Measurements from ENCODE around the gene PDGFA.

Gene PDGFA

GRCh38 chr7:461453-462172 is 58.0 kb downstream of the PDGFA start:
- DNase-seq (ENCODE audit: low read depth, low spot score), result no peak

GRCh38 chr7:461117-461452 is 58.6 kb downstream of the PDGFA start:
- no peak for DNase-seq (ENCODE audit: low read depth, low spot score)

DNA sequence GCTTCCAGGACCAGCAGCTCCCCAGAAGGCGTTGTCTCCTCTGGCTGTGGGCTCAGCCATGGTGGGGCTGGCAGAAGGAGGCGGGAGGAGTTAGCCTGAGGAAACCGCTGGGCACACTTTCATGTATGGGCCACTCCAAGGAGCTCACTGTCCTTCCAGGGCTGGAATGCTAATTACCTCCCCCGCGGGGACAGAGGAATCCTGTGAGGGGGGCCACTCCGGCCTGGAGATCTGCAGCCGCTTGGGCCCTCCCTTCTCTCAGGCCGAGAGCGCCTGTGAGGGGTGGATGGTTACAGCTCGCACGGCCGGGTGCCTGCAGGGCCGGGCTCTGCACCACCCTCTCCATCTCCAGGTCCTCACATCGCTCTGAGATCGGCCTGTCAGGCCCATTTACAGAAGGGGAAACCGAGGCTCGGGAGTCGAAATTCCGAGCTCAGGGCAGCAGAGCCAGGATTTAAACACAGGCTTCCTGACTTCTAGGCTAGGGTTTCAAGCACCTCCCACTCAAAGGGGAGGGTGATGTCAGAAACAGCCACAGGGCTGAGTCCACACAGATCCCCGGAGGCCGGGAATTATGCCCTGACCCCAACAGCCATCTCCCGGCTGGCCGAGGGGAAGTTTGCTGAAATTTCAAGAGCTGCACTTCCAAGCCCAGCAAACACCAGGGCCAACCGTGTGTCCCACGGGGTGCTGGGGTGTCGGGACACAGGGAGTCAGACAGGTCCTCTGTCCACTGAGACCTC is 59.1 kb downstream of the PDGFA start:
- no peak for DNase-seq (ENCODE audit: low read depth, low spot score)

DNA sequence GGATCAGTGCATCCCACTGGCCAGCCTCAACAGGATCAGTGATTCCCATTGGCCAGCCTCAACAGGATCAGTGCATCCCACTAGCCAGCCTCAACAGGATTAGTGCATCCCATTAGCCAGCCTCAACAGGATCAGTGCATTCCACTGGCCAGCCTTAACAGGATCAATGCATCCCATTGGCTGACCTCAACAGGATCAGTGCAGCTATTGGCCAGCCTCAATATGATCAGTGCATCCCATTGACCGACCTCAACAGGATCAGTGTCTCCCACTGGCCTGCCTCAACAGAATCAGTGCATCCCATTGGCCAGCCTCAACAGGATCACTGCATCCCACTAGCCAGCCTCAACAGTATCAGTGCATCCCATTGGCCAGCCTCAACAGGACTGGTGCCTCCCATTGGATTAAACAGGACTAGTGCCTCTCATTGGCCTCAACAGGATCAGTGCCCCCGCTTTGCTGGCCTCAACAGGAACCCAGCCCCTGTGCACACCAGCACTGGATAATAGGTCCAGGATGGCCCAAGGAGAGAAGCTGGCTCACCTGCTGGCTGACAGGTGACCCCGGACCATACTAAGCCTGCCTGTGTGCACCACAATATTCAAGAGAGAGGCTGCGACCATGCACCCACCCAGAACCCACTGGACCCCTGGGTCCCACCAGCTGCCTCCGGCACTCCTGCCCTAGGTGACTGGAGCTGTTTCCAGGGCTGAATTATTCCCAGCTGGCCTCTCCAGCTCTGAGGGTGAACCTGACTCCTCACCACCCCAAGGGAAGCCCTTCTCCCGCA is 59.9 kb downstream of the PDGFA start:
- DNase-seq (ENCODE audit: low read depth, low spot score), result no peak

DNA sequence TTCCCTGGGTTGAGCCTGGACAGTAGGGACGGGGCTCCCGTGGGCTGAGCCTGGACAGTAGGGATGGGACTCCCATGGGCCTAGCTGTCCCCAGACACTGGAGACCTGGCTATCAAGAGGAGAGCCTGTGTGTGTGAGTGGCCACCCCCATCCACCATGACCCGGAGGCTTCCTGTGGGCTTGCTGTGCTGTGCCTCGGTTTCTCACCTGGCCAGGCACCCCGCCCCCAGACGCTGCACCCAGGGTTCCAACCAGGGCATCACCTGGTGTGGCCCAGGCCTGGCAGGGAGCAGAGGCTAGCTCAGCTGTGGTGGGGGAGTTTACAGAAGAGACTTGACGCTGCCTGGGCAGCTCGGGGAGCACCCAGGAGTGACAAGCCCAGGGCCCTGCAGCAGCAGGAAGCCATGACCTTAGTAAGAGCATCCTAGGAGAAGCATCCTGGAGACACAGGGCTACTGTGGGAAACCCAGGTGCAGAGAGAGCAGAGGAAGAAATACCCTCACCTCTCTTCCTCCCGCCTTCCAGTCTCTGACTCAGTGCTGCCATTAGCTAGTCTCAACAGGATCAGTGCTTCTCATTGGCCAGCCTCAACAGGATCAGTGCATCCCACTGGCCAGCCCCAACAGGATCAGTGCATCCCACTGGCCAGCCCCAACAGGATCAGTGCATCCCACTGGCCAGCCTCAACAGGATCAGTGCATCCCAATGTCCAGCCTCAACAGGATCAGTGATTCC is 61.0 kb downstream of the PDGFA start:
- no peak for DNase-seq (ENCODE audit: low read depth, low spot score)

DNA sequence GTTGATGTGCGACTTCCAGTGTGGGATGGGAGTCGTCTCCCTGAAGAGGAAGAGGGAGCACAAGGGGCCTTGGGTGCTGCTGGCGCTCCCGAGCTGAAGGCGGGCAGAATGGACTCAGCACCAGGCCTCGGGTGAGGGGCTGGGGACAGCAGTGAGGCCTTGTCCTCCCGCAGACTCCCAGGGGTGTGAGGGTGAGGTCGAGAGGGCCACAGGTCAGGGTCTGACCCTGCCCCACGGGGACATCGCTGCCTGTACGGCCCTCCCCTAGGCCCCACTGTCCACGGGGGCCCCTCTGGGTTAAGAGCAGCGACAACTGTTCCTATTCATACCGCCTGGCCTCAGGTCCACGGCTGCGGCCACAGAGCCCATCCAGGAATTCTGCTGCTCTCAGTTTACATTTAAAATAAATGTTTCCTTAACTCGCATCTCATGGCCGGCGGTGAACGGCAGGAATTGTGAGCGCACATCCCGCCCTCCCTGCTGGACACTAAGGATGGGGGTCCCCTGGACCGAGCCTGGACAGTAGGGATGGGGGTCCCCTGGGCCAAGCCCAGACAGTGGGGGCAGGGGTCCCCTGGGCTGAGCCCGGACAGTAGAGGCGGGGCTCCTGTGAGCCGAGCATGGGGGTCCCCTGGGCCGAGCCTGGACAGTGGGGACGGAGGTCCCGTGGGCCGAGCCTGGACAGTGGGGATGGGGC is 61.7 kb downstream of the PDGFA start:
- no peak for DNase-seq (ENCODE audit: low read depth, low spot score)

DNA sequence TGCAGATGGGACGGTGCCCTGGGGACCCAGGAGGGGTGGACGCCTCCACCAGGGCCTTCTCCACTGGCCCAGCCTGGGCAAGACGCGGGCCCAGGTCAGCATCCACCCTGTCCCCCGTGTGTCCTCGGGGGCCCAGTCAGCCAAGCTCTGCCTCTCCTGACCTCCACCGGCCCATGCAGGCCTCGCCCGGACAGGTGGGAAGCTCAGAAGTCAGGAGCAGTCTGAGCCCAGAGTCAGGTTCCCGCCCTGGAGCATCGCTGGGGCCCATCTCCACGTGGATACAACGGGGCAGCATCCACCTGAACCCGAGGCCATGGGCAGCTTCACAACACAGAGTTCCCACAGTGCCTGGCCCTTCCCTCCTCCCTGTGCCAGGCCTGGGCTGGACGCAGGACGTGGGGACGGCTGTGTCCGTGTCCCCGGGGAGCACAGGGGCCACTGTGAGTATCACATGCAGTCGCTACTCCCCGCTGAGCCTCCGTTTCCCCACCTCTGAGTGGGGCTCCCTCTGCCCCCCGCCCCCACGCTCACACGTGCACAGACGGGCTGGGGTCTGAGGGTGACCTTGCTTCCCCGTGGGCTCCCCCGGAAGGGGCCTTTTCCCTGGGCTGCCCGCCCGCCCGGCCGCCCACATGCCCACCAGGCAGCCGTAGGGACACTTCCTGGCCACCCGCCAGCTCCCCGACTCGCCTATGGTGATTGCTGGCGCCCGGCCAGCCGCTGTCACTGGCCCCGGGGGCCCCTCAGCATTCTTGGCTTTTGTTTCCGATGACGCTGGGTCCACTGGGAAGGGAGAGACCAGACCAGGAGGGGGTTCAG is 64.3 kb downstream of the PDGFA start:
- DNase-seq (ENCODE audit: low read depth, low spot score), result no peak

DNA sequence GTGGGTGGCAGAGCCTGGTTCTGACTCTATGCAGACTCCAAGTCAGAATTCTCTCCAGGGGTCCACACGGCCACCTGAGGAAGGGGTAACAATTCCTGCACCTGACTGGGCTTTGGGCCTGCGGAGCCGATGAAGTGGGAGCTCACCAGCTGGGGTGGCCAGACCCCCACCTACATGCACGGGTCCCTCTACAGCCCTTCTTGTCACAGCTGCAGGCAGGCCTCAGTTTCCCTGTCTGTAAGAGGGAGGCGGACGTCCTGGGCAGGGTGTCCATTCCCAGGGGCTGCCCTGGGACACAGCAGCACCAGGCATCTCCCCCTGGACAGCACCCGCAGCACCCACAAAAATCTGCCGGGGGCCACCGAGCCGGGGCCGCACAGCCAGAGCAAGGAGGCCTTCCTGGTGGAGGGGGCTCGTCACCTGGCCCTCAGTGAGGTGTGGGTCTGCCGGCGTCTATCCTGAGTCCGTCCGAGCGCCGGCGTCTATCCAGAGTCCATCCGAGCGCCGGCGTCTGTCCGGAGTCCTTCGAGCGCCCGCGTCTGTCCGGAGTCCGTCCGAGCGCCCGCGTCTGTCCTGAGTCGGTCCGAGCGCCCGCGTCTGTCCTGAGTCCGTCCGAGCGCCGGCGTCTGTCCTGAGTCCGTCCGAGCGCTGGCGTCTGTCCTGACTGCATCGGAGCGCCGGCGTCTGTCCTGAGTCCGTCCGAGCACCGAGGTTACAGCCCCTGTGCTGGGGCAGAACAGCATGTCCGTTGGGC is 65.1 kb downstream of the PDGFA start:
- DNase-seq (ENCODE audit: low read depth, low spot score), result no peak

- no peak for DNase-seq (ENCODE audit: low read depth, low spot score)
Measured at GRCh38 chr7:453597-454306, 65.9 kb downstream of the PDGFA start.

GRCh38 chr7:452791-453455 is 66.7 kb downstream of the PDGFA start:
- DNase-seq (ENCODE audit: low read depth, low spot score), result no peak

DNA sequence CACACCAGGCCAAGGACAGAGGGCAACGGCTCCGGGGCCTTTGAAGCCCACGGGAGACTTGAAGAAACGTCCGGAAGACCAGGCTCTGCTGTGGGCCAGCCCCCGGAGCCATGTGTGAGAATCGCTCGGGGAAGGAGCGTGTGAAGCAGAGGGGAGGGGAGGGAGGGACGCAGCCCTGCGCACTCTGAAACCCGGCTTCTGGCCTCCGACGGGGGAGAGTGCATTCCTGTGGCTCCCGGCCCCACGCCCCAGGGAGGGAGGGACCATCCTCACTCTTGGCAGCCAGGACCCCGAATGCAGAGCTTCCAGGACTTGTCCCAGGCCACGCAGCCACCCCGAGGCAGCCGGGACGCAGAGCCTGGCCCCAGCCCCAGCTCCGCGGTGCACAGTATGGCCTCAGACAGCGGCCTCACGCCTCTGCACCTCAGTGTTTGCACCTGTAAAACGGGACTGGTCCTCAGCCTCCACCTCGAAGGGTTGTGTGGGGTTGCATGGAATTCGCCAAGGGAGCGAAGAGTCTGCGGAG is 67.4 kb downstream of the PDGFA start:
- no peak for DNase-seq (ENCODE audit: low read depth, low spot score)

GRCh38 chr7:451255-452225 is 68.1 kb downstream of the PDGFA start:
- DNase-seq (ENCODE audit: low read depth, low spot score), result no peak

- DNase-seq (ENCODE audit: low read depth, low spot score), result no peak
Measured at GRCh38 chr7:450741-451140, 68.9 kb downstream of the PDGFA start.

DNA sequence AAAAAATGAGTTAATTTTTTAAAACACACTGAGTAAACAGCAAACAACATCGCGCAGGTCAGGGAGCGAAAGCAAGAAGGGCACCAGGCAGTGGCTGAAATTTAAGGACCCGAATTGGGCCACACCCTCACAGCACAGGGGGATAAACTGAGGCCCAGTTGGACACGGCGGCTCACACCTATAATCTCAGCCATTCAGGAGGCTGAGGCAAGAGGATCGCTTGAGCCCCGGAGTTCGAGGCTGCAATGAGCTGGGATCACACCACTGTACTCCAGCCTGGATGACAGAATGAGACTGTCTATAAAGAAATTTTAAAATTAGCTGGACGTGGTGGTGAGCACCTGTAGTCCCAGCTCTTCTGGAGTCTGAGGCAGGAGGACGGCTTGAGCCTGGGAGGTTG is 69.6 kb downstream of the PDGFA start:
- no peak for DNase-seq (ENCODE audit: low read depth, low spot score)

DNA sequence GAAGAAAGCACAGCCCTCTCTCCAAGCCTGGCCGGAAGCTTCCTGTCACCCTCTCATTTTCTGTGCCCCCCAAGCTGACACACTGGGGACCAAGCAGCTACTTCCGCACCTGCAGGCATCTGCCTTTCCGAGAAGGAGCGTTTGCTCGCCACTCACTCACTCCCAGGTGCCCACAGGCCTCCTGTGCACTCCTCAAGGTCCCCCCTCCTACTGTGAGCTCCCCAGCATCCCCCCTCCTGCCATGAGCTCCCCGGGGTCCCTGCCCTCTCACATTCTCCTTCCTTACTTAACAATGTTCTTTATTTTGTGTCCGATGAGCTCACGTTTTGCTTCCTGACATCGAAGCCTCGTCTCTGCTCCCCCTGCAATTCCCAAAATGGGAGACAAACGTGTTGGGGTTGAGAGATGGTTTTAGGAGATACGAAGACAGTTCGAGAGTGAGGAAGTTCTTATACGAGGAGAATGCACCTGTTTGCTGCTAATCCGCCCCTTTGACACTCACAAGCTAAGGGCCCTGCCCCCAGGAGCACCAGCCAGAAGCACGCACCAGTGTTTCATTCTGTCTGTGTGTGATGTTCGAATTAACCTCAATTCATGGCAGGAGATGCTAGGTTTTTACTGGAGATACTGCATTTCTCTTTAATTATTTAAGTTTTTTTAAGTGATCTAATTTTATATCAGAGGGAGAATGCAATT is 70.2 kb downstream of the PDGFA start:
- DNase-seq (ENCODE audit: low read depth, low spot score), result no peak

DNA sequence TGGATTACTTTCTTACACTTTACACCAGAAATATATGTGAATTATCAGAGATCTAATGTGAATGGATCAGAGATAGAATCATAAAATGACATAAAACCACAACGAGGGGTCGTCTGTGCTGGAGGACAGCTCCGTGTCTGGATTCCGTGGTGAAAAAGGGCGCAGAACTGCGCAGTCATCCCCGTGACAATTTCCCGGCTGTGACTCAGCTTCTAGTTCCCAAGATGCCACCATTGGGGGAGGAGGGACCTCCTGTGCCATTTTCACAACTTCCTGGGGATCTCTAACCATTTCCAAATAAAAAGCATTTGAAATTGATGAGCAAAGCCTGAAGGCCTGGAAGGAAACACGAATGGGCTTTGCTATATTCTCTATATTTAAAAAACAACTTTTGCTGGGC is 72.1 kb downstream of the PDGFA start:
- no peak for DNase-seq (ENCODE audit: low read depth, low spot score)
